Measurements from ENCODE around the gene USP6.
"Not testable (repeated sequence)": the region's sequence is repeated elsewhere in the genome, so short reads cannot be mapped to it uniquely, and the experiment has no call there.

GRCh38 chr17:5165791-5166564 lies 50.1 kb downstream of the USP6 start:
- not testable (repeated sequence) for TF ChIP-seq REST (IDR thresholded peaks at IDR 0.05; ENCODE audit: insufficient read depth in 1 of 2, low read depth in 2 of 2, low read length in 1 of 2); CTCF (IDR thresholded peaks at IDR 0.05)
